Gastroesophageal sphincter (tissue), 3 donors: Measurements from ENCODE around the gene UBIAD1.

Experiments
- POLR2AphosphoS5 ChIP-seq: sonication (generic); formaldehyde crosslinking; IDR thresholded peaks from one replicate; pipeline ENCODE4 v1.6.1; 2017; ENCODE audit warnings: antibody characterized with exemption
- TF ChIP-seq, protein P1 (sequence below), 4 experiments: fragments of 200-600 bp in 2 of 4; fragments of 450-650 bp in 2 of 4; sonication (generic) in 1 of 4; IDR thresholded peaks; one replicate each; pipeline ENCODE4 v1.5.1; 2017 to 2019; ENCODE audit warnings: antibody characterized with exemption in 4 of 4, mild to moderate bottlenecking in 2 of 4, moderate library complexity in 2 of 4

- no peak for TF ChIP-seq POLR2AphosphoS5
- TF ChIP-seq, protein P1, sequence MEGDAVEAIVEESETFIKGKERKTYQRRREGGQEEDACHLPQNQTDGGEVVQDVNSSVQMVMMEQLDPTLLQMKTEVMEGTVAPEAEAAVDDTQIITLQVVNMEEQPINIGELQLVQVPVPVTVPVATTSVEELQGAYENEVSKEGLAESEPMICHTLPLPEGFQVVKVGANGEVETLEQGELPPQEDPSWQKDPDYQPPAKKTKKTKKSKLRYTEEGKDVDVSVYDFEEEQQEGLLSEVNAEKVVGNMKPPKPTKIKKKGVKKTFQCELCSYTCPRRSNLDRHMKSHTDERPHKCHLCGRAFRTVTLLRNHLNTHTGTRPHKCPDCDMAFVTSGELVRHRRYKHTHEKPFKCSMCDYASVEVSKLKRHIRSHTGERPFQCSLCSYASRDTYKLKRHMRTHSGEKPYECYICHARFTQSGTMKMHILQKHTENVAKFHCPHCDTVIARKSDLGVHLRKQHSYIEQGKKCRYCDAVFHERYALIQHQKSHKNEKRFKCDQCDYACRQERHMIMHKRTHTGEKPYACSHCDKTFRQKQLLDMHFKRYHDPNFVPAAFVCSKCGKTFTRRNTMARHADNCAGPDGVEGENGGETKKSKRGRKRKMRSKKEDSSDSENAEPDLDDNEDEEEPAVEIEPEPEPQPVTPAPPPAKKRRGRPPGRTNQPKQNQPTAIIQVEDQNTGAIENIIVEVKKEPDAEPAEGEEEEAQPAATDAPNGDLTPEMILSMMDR (IDR thresholded peaks at IDR 0.05): no peak
These were observed 26.2 kb downstream of the UBIAD1 start for GRCh38 chr1:11299225-11299574.
